ENCODE measurements around the gene MLIP. TPM values are rescaled to one million over a fixed set of nuclear protein-coding genes. Genes with fewer than 3 reads are reported as not detected.

The MLIP gene
- polyA plus RNA-seq, 2 of the 4 experiments (the other 2 are of a cell fraction): 0.08 TPM; not detected in 1

- DNase-seq (ENCODE audit: low read depth in 1 of 2, low spot score in 1 of 2) (no peak), FAIRE-seq (no peak), ATAC-seq (no peak)
- H3K27ac ChIP-seq: no peak overlapping the region
- no peaks in the 10 kb centered on the region for H3K4me1 ChIP-seq
- H3K9me3 ChIP-seq: no peaks in the 10 kb centered on the region
- ChIA-PET CTCF (no interaction called here), POLR2A (interaction anchor here (0.6 kb wide), 1 partner anchor 1513 kb away, joined by 3 read pairs; no protein-coding TSS in a partner anchor)
- no peak for TF ChIP-seq HDAC2 (IDR thresholded peaks at IDR 0.05)
- WGBS (ENCODE audit: missing lambda C conversion rate): 34% methylated on average over 3 of the region's 3 CpGs
- H3K4me3 ChIP-seq: no peak overlapping the region
- no peak overlapping the region for H3K4me2 ChIP-seq
Measured at GRCh38 chr6:54083287-54083686, 28.0 kb upstream of the MLIP start.

GRCh38 chr6:54084231-54084630 lies 27.0 kb upstream of the MLIP start:
- H3K4me3 ChIP-seq: no peak overlapping the region
- ATAC-seq (no peak), FAIRE-seq (no peak), DNase-seq (ENCODE audit: low read depth in 1 of 2, low spot score in 1 of 2) (no peak)
- H3K4me2 ChIP-seq: no peak overlapping the region
- WGBS (ENCODE audit: missing lambda C conversion rate): 8% methylated on average over 2 of the region's 2 CpGs
- ChIA-PET CTCF (no interaction called here), POLR2A (no interaction called here)
- no peak for TF ChIP-seq KDM1A (IDR thresholded peaks at IDR 0.05; ENCODE audit: low read depth)
- no peak for TF ChIP-seq MAFK (IDR thresholded peaks at IDR 0.05; ENCODE audit: partially characterized antibody)
- TF ChIP-seq HDAC2 (IDR thresholded peaks at IDR 0.05): no peak
- no peak for TF ChIP-seq FOSL2 (IDR thresholded peaks at IDR 0.05)
- no peak for TF ChIP-seq FOSL2 (CRISPR knock-in tag; IDR thresholded peaks at IDR 0.05)
- no peak for TF ChIP-seq PHF8 (IDR thresholded peaks at IDR 0.05; ENCODE audit: borderline replicate concordance, low read depth)
- no peak for TF ChIP-seq GATA3 (IDR thresholded peaks at IDR 0.05; ENCODE audit: borderline replicate concordance)
- TF ChIP-seq USF2 (IDR thresholded peaks at IDR 0.05): no peak
- no peak for TF ChIP-seq RFX5 (IDR thresholded peaks at IDR 0.05)
- TF ChIP-seq ELK1 (IDR thresholded peaks at IDR 0.05; ENCODE audit: low read depth, low read length): no peak
- TF ChIP-seq BCL3 (IDR thresholded peaks at IDR 0.05): no peak
- TF ChIP-seq ZC3H11A (IDR thresholded peaks at IDR 0.05): no peak
- TF ChIP-seq EHF (CRISPR knock-in tag; IDR thresholded peaks at IDR 0.05): no peak
- TF ChIP-seq HES2 (IDR thresholded peaks at IDR 0.05): no peak
- no peak for TF ChIP-seq POLR2A (IDR thresholded peaks at IDR 0.05; ENCODE audit: low read length)
- TF ChIP-seq JUNB (IDR thresholded peaks at IDR 0.05): no peak
- no peak overlapping the region for H3K27ac ChIP-seq
- H3K9me3 ChIP-seq: no peaks in the 10 kb centered on the region
- no peaks in the 10 kb centered on the region for H3K4me1 ChIP-seq

- WGBS (ENCODE audit: missing lambda C conversion rate): 15% methylated on average over 2 of the region's 2 CpGs
- ATAC-seq: no peak
- Histone ChIP-seq H3K27ac (no peak overlapping the region), H3K4me1 (no peaks in the 10 kb centered on the region), H3K4me2 (no peak overlapping the region), H3K9me3 (no peaks in the 10 kb centered on the region), H3K4me3 (no peak overlapping the region)
- FAIRE-seq: no peak
- TF ChIP-seq ATOH8 (CRISPR knock-in tag; IDR thresholded peaks at IDR 0.05; ENCODE audit: low read depth): no peak
- TF ChIP-seq MAX (IDR thresholded peaks at IDR 0.05): no peak
- no peak for TF ChIP-seq HOXB5 (CRISPR knock-in tag; IDR thresholded peaks at IDR 0.05)
- no peak for TF ChIP-seq PBX3 (IDR thresholded peaks at IDR 0.05)
- no peak for TF ChIP-seq CBX8 (IDR thresholded peaks at IDR 0.05)
- no peak for TF ChIP-seq BCL3 (IDR thresholded peaks at IDR 0.05)
- no peak for TF ChIP-seq NPAS2 (CRISPR knock-in tag; IDR thresholded peaks at IDR 0.05; ENCODE audit: borderline replicate concordance)
- no peak for TF ChIP-seq USF2 (IDR thresholded peaks at IDR 0.05)
- TF ChIP-seq EHF (CRISPR knock-in tag; IDR thresholded peaks at IDR 0.05): no peak
- TF ChIP-seq RFX5 (IDR thresholded peaks at IDR 0.05): no peak
- TF ChIP-seq ZSCAN20 (CRISPR knock-in tag; IDR thresholded peaks at IDR 0.05): no peak
- no peak for TF ChIP-seq MAFK (IDR thresholded peaks at IDR 0.05; ENCODE audit: partially characterized antibody)
- no peak for TF ChIP-seq MYC (IDR thresholded peaks at IDR 0.05; ENCODE audit: borderline replicate concordance, low read length)
- no peak for TF ChIP-seq GATA3 (IDR thresholded peaks at IDR 0.05; ENCODE audit: borderline replicate concordance)
- TF ChIP-seq SREBF2 (IDR thresholded peaks at IDR 0.05): no peak
- CTCF ChIA-PET: no interaction called here
- POLR2A ChIA-PET: no interaction called here
- DNase-seq (ENCODE audit: low read depth in 1 of 2, low spot score in 1 of 2): no peak
Measured at GRCh38 chr6:54085047-54085446, 26.2 kb upstream of the MLIP start.
